ENCODE data around the gene ZKSCAN4.

DNA sequence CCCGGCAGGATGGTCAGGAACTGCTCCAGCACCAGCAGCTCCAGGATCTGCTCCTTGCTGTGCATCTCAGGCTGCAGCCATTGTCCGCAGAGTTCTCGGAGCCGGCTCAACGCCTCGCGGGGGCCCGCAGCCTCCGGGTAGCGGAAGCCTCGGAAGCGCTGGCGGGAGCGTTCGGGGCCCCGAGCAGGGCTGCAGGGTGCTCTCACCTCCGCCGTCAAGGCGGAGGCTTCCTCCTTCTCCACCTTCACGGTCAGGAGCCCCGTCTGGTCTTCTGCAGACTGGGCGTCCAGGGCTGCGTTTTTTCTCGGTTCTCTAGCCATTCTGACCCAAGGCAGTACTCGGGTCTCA, 434 bp downstream of the ZKSCAN4 start:
- TF ChIP-seq, protein P1, sequence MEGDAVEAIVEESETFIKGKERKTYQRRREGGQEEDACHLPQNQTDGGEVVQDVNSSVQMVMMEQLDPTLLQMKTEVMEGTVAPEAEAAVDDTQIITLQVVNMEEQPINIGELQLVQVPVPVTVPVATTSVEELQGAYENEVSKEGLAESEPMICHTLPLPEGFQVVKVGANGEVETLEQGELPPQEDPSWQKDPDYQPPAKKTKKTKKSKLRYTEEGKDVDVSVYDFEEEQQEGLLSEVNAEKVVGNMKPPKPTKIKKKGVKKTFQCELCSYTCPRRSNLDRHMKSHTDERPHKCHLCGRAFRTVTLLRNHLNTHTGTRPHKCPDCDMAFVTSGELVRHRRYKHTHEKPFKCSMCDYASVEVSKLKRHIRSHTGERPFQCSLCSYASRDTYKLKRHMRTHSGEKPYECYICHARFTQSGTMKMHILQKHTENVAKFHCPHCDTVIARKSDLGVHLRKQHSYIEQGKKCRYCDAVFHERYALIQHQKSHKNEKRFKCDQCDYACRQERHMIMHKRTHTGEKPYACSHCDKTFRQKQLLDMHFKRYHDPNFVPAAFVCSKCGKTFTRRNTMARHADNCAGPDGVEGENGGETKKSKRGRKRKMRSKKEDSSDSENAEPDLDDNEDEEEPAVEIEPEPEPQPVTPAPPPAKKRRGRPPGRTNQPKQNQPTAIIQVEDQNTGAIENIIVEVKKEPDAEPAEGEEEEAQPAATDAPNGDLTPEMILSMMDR (optimal IDR thresholded peaks at IDR 0.05 in 1 of 3, IDR thresholded peaks at IDR 0.05 in 1 of 3, conservative IDR thresholded peaks at IDR 0.05 in 1 of 3; ENCODE audit: extremely low read depth in 1 of 3, insufficient read depth in 2 of 3, low read length in 3 of 3): no peak
- no peak for TF ChIP-seq EZH2 (IDR thresholded peaks at IDR 0.05; ENCODE audit: low read length)

Data from keratinocyte (primary cell).